DMS79 treated with DMSO at 0.1 percent for 48 hours (cell line): ENCODE measurements around the gene PTPRQ.
"Not testable (repeated sequence)": the region's sequence is repeated elsewhere in the genome, so short reads cannot be mapped to it uniquely, and the experiment has no call there.

Source experiments
- DNase-seq: peaks from one replicate; lab custom pipeline; 2025; lab: John Stamatoyannopoulos, UW

PTPRQ gene

GRCh38 chr12:80648881-80649280 lies 204.8 kb downstream of the PTPRQ start:
- no peak for DNase-seq

- no peak for DNase-seq
These were observed 211.7 kb downstream of the PTPRQ start for GRCh38 chr12:80655751-80656150.

GRCh38 chr12:80659512-80660063 lies 215.6 kb downstream of the PTPRQ start:
- no peak for DNase-seq

- no peak for DNase-seq
These were observed 218.6 kb downstream of the PTPRQ start for GRCh38 chr12:80662586-80662985.

DNA sequence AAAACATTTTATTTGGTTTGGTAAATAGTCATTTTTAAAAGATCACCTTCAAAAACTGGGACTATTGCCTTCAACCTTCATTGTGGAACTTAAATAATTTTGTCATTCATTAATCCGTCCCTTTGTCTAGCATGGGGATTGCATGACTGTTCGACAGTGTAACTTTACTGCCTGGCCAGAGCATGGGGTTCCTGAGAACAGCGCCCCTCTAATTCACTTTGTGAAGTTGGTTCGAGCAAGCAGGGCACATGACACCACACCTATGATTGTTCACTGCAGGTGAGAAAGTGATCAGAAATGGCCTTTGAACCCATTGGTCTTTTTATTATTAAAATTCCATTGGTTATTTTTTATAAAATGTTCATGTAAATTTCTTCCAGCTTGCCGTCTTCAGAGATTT lies 226.2 kb downstream of the PTPRQ start:
- no peak for DNase-seq

DNA sequence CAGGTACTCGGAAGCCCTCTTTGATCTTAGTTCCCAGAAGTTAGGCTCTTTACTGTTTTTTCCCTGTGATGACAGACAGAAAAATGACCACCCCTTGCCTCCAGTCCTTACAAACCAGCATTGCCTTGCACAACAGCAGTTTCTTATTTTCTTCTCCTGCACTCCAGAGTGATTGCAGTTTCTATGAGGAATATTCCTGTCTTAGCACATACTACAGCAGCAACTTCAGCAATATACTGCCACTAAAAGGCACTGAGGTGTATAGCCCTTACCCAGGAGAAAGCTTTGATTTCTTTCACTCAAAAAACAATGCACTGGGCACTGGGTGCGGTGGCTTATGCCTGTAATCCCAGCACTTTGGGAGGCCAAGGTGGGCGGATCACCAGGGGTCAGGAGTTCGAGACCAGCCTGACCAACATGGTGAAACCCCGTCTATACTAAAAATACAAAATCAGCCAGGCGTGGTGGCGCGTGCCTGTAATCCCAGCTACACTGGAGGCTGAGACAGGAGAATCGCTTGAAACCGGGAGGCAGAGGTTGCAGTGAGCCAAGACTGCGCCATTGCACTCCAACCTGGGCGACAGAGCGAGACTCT lies 232.1 kb downstream of the PTPRQ start:
- DNase-seq = not testable (repeated sequence)

DNA sequence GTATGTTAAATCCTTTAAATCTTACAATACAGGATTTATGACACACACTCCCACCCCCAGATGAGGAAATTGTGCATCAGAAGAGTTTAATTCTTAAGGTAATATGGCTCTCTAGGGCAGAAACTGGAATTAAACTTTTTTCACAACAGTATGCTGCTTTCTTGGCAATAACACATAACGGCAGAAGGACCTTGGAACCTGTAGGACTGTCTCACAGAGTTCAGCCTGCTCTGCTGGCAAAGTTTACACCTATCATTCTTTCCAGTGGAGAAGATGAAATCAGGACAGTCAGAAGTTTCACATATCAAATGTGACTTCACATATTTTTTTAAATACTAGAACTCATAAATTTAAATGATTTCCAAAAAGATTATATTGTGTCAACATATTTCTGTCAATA lies 232.8 kb downstream of the PTPRQ start:
- DNase-seq = no peak

DNA sequence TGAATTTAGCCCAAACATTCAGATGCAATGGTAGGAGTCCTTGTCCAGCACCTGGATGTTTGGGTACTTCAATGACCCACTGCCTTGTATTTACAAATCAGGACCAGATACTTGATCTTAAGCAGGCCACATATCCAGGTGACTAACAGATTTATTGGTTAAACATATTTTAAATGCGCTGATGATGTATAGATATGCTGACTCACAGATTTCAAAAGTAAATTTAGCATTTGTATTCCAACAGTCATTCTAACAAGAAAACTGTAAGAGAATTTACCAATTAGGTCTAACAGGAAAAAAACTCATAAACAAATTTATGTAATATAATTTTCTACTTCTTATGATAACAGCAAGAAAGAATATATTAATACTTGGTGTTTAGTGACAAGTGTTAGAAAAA lies 234.0 kb downstream of the PTPRQ start:
- DNase-seq = no peak

- no peak for DNase-seq
These were observed 235.5 kb downstream of the PTPRQ start for GRCh38 chr12:80679346-80680131.

- DNase-seq = no peak
These were observed 237.3 kb downstream of the PTPRQ start for GRCh38 chr12:80681287-80681686.

DNA sequence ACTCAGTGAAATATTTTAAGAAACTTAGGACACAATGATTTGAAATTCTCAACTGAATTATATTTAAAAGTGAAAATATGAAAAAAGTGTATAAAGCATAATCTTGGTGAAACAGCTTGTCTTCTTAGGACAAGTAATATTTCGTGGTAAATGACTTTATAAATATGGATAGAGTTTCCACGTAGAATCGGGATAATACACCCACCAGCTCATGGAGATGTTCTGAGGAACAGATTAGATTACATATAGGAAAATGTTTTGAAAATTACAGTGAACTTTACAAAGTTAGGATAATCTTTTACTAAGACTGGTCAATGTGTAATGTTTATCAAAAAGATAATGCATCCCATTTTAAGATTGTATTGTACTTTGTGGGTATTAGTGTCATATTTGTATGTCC lies 237.8 kb downstream of the PTPRQ start:
- no peak for DNase-seq

DNA sequence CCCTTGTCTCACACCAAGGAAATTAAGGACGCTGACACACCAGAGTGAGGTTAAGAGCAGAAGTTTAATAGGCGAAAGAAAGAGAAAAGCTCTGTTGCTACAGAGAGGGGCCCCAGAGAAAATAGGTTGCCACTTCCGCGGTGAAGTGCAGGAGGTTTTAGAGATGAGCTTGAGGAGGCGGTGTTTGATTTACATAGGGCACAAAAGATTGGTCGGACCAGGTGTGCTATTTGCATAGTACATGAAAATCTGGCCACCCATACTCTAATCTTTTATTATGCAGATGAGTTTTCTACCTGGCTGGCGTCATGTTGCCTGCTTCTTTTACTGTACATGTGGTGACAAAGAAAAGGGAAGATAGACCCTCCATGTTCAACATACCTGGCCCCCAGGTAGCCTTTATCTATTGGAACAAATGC lies 240.1 kb downstream of the PTPRQ start:
- DNase-seq = no peak

DNA sequence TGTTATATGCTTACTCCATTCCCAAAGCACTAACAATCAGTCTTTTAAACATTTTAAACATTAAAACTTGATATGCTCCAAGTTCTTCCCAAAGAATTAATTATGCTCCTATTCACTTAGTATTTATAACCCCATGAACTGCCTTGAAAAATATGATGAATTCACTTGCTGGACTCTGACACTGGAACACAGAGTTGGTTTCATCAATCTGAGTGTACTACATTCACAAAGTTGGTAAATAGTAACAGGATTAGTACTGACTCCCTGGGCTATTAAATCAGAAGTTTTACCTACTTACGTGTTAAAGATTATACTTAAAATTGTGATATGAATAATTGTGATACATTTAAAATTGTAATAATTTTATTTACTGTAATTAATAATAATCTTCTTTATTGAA lies 246.1 kb downstream of the PTPRQ start:
- DNase-seq = no peak

DNA sequence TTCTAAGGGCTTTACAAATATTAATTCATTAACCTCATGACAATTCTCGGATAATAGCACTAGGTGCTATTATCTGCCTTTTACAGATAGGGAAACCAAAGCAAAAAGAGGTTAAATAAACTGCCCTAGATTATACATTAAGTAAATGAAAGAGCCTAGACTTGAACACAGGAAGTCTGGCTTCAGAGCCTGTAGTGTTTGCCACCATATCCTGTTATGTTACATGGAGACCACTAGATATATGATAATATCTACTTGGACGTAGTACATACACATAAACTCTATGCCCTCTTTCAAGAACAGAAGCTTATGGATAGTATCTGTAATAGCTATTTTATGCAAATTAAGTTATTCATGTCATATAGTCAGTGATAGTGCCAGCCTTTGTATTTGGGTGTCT lies 246.5 kb downstream of the PTPRQ start:
- DNase-seq = no peak

GRCh38 chr12:80692114-80692513 lies 248.1 kb downstream of the PTPRQ start:
- no peak for DNase-seq

GRCh38 chr12:80697270-80697887 lies 253.3 kb downstream of the PTPRQ start:
- DNase-seq = no peak

- DNase-seq = no peak
These were observed 254.2 kb downstream of the PTPRQ start for GRCh38 chr12:80698256-80698655.

DNA sequence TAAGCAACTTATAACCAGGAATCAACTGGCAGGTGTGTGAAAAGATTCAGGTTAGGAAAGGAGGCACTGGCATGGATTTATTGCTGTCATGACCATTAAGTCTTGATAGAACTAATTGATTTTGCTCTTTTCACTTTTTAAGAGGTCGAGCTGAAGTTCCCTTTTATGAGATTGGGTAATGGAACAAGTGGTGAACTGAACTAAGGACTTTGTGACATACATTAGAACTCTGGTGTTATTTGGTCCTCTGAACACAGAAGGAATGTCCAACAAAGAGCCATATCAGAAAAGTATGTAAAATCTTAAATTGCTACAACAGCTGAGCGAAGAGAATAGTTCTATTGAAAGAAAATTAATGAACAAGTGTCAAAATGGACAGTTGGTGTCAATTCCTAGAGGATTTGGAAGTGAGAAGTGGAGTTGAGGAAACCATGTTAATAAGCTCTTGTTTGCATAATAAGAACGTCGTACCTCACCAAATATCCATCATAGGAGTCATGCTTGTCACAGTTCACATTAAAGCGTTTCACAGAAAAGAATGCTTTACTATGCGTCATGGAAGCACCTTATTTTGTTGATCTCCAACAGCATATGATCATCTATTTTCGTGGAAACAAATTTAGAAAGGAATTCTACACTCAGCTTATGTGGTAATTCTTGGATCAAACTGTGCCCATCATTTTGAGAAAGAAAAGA lies 255.0 kb downstream of the PTPRQ start:
- DNase-seq = no peak

DNA sequence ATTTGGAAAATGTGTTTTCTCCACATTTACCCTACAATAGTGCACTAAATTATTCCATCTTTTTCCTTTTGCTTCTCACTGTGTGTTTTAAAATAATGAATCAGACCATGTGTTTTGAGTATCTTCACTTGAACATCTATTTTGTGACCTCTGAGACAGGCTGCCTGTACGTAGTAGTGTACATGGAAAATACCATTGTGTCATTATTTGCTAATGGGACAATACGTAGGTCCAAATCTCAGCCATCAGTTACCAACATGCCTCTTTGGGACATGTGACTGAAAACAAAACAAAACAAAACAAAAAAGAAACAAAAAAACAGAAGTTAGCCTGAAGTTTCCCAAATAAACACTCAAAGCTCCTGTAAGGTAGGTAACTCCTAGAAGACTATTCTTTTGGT lies 256.3 kb downstream of the PTPRQ start:
- no peak for DNase-seq

DNA sequence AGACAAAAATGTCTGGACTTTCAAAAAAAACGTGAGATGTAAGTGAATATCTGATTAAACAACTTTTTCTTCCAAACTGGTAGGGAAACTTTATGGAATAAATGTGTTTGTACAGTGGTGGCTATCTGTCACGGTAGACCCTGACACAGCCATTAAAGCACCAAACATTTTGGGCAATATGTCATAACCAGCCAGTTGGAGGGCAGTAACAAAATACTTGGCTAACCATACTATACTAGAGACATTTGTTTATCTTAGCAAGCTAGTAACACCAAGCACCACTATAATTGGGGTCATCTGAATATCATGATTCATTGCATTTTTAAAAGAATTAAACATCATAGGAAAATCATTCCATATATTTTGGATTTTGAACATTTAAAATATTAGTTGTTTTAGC lies 257.4 kb downstream of the PTPRQ start:
- DNase-seq = no peak

DNA sequence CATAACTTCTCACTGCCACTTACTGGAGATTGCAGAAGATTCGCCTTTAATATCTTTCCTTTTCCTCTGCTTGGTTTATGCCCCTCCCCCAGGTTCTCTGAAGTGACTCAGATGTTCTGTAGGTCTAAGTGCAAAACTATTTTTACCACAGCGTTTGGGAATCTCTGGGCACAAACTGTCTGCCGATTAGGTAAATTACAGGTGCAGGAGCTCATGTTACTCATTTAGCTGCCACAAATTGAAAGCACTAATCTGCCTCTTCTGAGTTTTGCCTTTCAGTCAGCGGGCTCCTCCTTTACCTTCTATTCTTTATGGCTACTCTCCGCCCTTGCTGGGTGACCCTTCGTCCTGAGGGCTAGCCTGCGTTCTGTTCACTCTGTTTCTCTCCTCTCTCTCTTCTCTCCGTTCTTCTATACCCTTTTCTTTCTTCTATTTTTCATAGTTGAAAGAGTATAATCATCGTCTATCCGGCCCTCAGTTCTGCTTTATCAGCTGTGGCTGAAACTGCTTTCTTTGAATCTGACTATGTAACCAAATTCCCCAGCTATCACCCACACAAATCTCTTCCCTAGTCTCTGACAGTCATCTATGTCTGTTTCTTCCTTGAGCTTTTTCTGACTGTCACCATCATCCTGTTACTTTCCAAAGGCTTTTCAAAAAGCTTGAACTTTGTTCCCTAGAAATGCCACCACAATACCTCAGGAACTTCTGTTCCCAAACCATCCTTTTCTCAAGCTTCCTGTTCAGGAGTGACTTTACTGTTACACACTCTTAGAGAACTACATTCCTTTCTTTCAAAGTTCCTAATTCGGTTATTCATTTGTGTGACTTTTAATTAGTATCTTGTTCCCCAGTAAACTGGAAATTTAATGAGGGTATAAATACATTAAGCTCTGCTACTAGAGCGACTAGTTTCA lies 259.1 kb downstream of the PTPRQ start:
- no peak for DNase-seq
